AG04449 (cell line): ENCODE results near the gene AP2M1.
A peak's percentile ranks its signal among the peaks of the same experiment; 100 is the strongest.

Experiments
- CTCF ChIA-PET: fragments of 350-600 bp; formaldehyde crosslinking; extraction: SDS; loops from one replicate; lab custom pipeline; 2021; ENCODE audit warnings: antibody characterized with exemption; lab: Yijun Ruan, JAX
- POLR2A ChIA-PET: fragments of 400-600, 350-600 bp; formaldehyde crosslinking; extraction: SDS; loops from one replicate; lab custom pipeline; 2020; ENCODE audit warnings: antibody characterized with exemption, inconsistent platforms; lab: Yijun Ruan, JAX
- DNase-seq: peaks from one replicate; pipeline ENCODE4 v3.0.0-alpha.2; 2010; ENCODE audit warnings: low read depth, low spot score
- H3K4me3 ChIP-seq: 2 replicates; pipeline ENCODE4 v1.5.1; 2011; ENCODE audit warnings: low read depth, mild to moderate bottlenecking, control low read depth, low read length
- CTCF ChIP-seq: IDR thresholded peaks from one replicate; pipeline ENCODE4 v1.5.1; 2011; ENCODE audit warnings: mild to moderate bottlenecking, moderate library complexity, low read length, control low read depth, inconsistent platforms; ENCODE audit not compliant: insufficient read depth; ENCODE audit errors: missing control alignments

The AP2M1 gene

GRCh38 chr3:184184546-184185230, 10.0 kb downstream of the AP2M1 start:
- no peak overlapping the region for H3K4me3 ChIP-seq
- TF ChIP-seq CTCF, result no peak
- POLR2A ChIA-PET, result interaction anchor here (1.5 to 3.2 kb wide), 2 partner anchors 8 to 75 kb away, joined by 5 to 43 read pairs; no protein-coding TSS in a partner anchor
- no peak for DNase-seq
- CTCF ChIA-PET, result interaction anchor here (1.0 to 1.4 kb wide), 2 partner anchors 40 to 170 kb away, joined by 3 read pairs; no protein-coding TSS in a partner anchor

- DNase-seq, result peak; percentile 88
- no peak for TF ChIP-seq CTCF
- CTCF ChIA-PET, result interaction anchor here (0.7 to 1.4 kb wide), 3 partner anchors 41 to 290 kb away, joined by 3 to 7 read pairs (median 4); partner anchors contain the start of gene EEF1AKMT4
- POLR2A ChIA-PET, result interaction anchor here (0.6 to 3.2 kb wide), 10 partner anchors 9 to 74 kb away, joined by 3 to 43 read pairs (median 4); partner anchors contain the start of genes DVL3 and EIF2B5
- peak overlapping the region; percentile 99 for H3K4me3 ChIP-seq
Observed at GRCh38 chr3:184185461-184186183, 11.0 kb downstream of the AP2M1 start.

GRCh38 chr3:184186184-184186901, 11.7 kb downstream of the AP2M1 start, which contains the start of gene ABCF3:
ABCF3 (plus strand) TSS chr3:184186199; CDS start chr3:184186208, 9 bp downstream.
- POLR2A ChIA-PET, result interaction anchor here (0.9 to 3.2 kb wide), 11 partner anchors 9 to 74 kb away, joined by 3 to 43 read pairs (median 5); partner anchors contain the start of genes DVL3 and EIF2B5
- DNase-seq, result no peak
- H3K4me3 ChIP-seq, result peak within 1 kb of the TSS; percentile 99
- no peak for TF ChIP-seq CTCF
- CTCF ChIA-PET, result interaction anchor here (0.7 to 1.4 kb wide), 3 partner anchors 42 to 291 kb away, joined by 3 to 7 read pairs (median 4); partner anchors contain the start of gene EEF1AKMT4

- peak overlapping the region; percentile 99 for H3K4me3 ChIP-seq
- DNase-seq, result no peak
- POLR2A ChIA-PET, result interaction anchor here (0.9 to 3.2 kb wide), 4 partner anchors 9 to 27 kb away, joined by 4 to 43 read pairs (median 10); no protein-coding TSS in a partner anchor
- CTCF ChIA-PET, result interaction anchor here (1.4 kb wide), 2 partner anchors 42 to 291 kb away, joined by 4 to 7 read pairs; no protein-coding TSS in a partner anchor
- TF ChIP-seq CTCF, result no peak
Observed at GRCh38 chr3:184186902-184187207, 12.2 kb downstream of the AP2M1 start.

- CTCF ChIA-PET, result interaction anchor here (1.3 kb wide), 1 partner anchor 11 kb away, joined by 4 read pairs; no protein-coding TSS in a partner anchor
- TF ChIP-seq CTCF, result no peak
- POLR2A ChIA-PET, result no interaction called here
- H3K4me3 ChIP-seq, result no peak overlapping the region
- no peak for DNase-seq
Observed at GRCh38 chr3:184188080-184188479, 13.4 kb downstream of the AP2M1 start.
